Ovary (tissue), 9 donors: ENCODE data around the gene MMP7. TPM values are rescaled to one million over a fixed set of nuclear protein-coding genes. Genes with fewer than 3 reads are reported as not detected.
"Not testable (repeated sequence)": the region's sequence is repeated elsewhere in the genome, so short reads cannot be mapped to it uniquely, and the experiment has no call there.

Experiments used
- DNase-seq, 5 donors: peaks; one replicate each; pipeline ENCODE4 v3.0.0-alpha.2; 2019 to 2020
- H3K27ac ChIP-seq, 2 donors: fragments of 200-600 bp; one replicate each; pipeline versions ENCODE4 v1.5.1 to v1.8.0; 2019 to 2022
- H3K27me3 ChIP-seq: fragments of 200-600 bp; one replicate; pipeline ENCODE4 v1.8.0; 2022
- H3K36me3 ChIP-seq: fragments of 200-600 bp; sonication (generic); one replicate; pipeline ENCODE4 v1.5.1; 2019
- H3K4me1 ChIP-seq: one replicate; pipeline ENCODE4 v1.8.1; 2013; ENCODE audit warnings: mild to moderate bottlenecking, moderate library complexity; ENCODE audit not compliant: insufficient read depth
- H3K4me3 ChIP-seq: fragments of 200-600 bp; sonication (generic); one replicate; pipeline ENCODE4 v1.5.1; 2017
- H3K9me3 ChIP-seq, 2 donors: fragments of 200-600 bp in 1 of 2; sonication (generic) in 1 of 2; one replicate each; pipeline versions ENCODE4 v1.5.1 to v1.8.1; 2013 to 2019; ENCODE audit warnings: mild to moderate bottlenecking in 1 of 2, moderate library complexity in 1 of 2
- EP300 ChIP-seq: sonication (generic); formaldehyde crosslinking; IDR thresholded peaks from one replicate; pipeline ENCODE4 v1.6.1; 2017; ENCODE audit warnings: antibody characterized with exemption
- POLR2A ChIP-seq: fragments of 450-650 bp; IDR thresholded peaks from one replicate; pipeline ENCODE4 v1.6.1; 2017; ENCODE audit warnings: antibody characterized with exemption, mild to moderate bottlenecking, moderate library complexity
- WGBS, 3 donors: extraction: QIAGEN DNeasy Blood & Tissue Kit in 1 of 3; methylation state at CpG; one replicate each; pipeline versions ENCODE4 v1.1.5 to v1.1.7; 2013 to 2017; 5-methylcytosine and 5-hydroxymethylcytosine counted together
- intact Hi-C, 4 donors: fragments of 100-400 bp; cut with DNase I; formaldehyde crosslinking; loops; one replicate each; pipeline versions ENCODE4 v1.11.0 to v1.15.1; 2022 to 2023
- polyA plus RNA-seq, 2 donors: library from polyadenylated mRNA; stranded (reverse); fragments of 200-250 nt in 1 of 2; fragments of 350-450 nt in 1 of 2; fragmentation: Illumina TruSeq in 1 of 2; extraction: RNeasy Lipid Tissue Mini Kit (QIAGEN cat#74804) in 1 of 2; gene quantifications; one replicate each; pipeline ENCODE4 v1.2.3, GENCODE V29; 2013 to 2014
- total RNA-seq, 7 donors: library from RNA; depleted of rRNA in 2 of 7; stranded (reverse); fragments of >200 nt in 2 of 7; fragmentation: NEBNext Ultra II Directional in 3 of 7; extraction: Animal tissue kit (Norgen Biotek cat#: 25700) in 3 of 7; gene quantifications; one replicate each; pipeline versions ENCODE4 v1.1.0 to v1.2.4, GENCODE V29; 2016 to 2023
- TF ChIP-seq, protein P1 (sequence below), 3 donors: fragments of 450-650 bp in 2 of 3; fragments of 200-600 bp in 1 of 3; IDR thresholded peaks; one replicate each; pipeline versions ENCODE4 v1.5.1 to v1.8.0; 2016 to 2022; ENCODE audit warnings: antibody characterized with exemption in 3 of 3, mild to moderate bottlenecking in 1 of 3
- donor health status: DM: no; HTN: no; CAD: no; lungs with moderate emphysema.
- donor health status: DM: no; HTN: no; CAD: no.
- donor health status: Bipolar disorder and iron deficiency.
- donor health status: DM: yes; HTN: yes; CAD: no.
- donor health status: DM: no; HTN: no; CAD: no.
- donor health status: DM: yes; HTN: yes; CAD: no.

MMP7 gene
- total and polyA plus RNA-seq, 9 donors, result 0.33 to 66.3 (median 3.8) TPM; not detected in 1

DNA sequence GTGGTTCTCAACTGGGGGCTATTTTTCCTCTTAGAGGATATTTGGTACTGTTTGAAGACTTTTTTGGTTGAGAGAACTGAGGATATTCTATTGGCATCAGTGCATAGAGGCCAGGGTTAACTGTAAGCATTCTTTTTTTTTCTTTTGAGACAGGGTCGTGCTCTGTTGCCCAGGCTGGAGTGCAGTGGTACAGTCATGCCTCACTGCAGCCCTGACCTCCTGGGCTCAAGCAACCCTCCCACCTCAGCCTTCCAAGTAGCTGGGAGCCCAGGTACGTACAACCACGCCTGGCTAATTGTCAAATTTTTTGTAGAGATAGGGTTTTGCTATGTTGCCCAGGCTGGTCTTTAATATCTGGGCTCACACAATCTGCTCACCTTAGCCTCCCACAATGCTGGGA lies 12.9 kb downstream of the MMP7 start:
- DNase-seq, result no peak
- 79 to 88% (median 85%) methylated on average over 3 of the region's 3 CpGs for WGBS, 3 donors
- no peak overlapping the region for H3K27ac ChIP-seq
- no peaks in the 10 kb centered on the region for H3K27me3 ChIP-seq
- TF ChIP-seq POLR2A (no peak), EP300 (no peak)
- TF ChIP-seq, protein P1, sequence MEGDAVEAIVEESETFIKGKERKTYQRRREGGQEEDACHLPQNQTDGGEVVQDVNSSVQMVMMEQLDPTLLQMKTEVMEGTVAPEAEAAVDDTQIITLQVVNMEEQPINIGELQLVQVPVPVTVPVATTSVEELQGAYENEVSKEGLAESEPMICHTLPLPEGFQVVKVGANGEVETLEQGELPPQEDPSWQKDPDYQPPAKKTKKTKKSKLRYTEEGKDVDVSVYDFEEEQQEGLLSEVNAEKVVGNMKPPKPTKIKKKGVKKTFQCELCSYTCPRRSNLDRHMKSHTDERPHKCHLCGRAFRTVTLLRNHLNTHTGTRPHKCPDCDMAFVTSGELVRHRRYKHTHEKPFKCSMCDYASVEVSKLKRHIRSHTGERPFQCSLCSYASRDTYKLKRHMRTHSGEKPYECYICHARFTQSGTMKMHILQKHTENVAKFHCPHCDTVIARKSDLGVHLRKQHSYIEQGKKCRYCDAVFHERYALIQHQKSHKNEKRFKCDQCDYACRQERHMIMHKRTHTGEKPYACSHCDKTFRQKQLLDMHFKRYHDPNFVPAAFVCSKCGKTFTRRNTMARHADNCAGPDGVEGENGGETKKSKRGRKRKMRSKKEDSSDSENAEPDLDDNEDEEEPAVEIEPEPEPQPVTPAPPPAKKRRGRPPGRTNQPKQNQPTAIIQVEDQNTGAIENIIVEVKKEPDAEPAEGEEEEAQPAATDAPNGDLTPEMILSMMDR (IDR thresholded peaks at IDR 0.05), result no peak
- no peaks in the 10 kb centered on the region for H3K9me3 ChIP-seq
- no peaks in the 10 kb centered on the region for H3K36me3 ChIP-seq
- H3K4me1 ChIP-seq, result no peaks in the 10 kb centered on the region
- intact Hi-C loops, result no loop called here
- H3K4me3 ChIP-seq, result no peak overlapping the region

DNA sequence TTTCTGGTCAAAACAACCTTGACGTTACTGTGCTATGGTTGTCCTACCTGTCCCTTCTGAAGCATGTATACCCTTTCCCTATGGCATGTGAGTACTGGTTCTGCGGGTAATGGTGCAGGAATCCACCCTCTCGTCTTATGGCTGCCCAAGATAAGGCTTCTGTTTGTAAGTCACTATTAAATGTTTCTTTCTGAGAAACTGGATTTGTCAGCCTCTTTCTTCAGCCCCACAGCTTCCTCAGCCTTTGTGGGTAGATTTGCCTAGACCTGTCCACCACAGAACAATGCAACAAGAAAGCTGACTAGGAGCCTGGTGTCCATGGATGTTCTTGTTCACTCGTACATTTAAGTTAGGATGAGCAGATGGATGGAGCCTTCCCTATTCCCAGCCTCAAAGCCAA lies 14.4 kb downstream of the MMP7 start:
- no peaks in the 10 kb centered on the region for H3K9me3 ChIP-seq
- H3K27me3 ChIP-seq, result no peaks in the 10 kb centered on the region
- H3K27ac ChIP-seq, result no peak overlapping the region
- DNase-seq, result no peak
- WGBS, 3 donors, result 91 to 94% (median 93%) methylated on average over 4 of the region's 4 CpGs
- intact Hi-C loops, result no loop called here
- H3K36me3 ChIP-seq, result no peaks in the 10 kb centered on the region
- TF ChIP-seq, protein P1 (IDR thresholded peaks at IDR 0.05), result no peak
- no peak for TF ChIP-seq POLR2A
- no peak for TF ChIP-seq EP300
- no peak overlapping the region for H3K4me3 ChIP-seq
- no peaks in the 10 kb centered on the region for H3K4me1 ChIP-seq

DNA sequence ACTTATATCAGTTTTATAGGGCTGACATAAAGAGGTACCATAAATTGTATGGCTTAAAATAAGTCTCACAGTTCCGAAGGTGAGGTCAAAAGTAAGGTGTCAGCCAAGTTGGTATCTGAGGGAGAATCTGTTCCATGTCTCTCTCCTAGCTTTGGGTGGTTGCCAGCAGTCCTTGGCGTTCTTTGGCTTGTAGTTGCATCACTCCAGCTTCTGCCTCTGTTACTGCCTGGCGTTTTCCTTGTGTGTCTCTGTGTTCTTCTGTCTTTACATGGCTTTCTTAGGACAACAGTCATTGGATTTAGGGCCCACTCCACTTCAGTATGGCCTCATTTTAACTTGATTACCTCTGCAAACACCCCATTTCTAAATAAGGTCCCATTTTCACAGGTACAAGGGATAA lies 16.7 kb downstream of the MMP7 start:
- no peak for TF ChIP-seq POLR2A
- TF ChIP-seq, protein P1 (IDR thresholded peaks at IDR 0.05), result no peak
- no peak for TF ChIP-seq EP300
- 49 to 56% (median 54%) methylated on average over 3 of the region's 3 CpGs for WGBS, 3 donors
- DNase-seq, result no peak
- Histone ChIP-seq H3K4me1 (no peaks in the 10 kb centered on the region), H3K4me3 (no peak overlapping the region), H3K27me3 (no peaks in the 10 kb centered on the region), H3K9me3 (no peaks in the 10 kb centered on the region), H3K36me3 (no peaks in the 10 kb centered on the region), H3K27ac (no peak overlapping the region)
- intact Hi-C loops, result no loop called here

DNA sequence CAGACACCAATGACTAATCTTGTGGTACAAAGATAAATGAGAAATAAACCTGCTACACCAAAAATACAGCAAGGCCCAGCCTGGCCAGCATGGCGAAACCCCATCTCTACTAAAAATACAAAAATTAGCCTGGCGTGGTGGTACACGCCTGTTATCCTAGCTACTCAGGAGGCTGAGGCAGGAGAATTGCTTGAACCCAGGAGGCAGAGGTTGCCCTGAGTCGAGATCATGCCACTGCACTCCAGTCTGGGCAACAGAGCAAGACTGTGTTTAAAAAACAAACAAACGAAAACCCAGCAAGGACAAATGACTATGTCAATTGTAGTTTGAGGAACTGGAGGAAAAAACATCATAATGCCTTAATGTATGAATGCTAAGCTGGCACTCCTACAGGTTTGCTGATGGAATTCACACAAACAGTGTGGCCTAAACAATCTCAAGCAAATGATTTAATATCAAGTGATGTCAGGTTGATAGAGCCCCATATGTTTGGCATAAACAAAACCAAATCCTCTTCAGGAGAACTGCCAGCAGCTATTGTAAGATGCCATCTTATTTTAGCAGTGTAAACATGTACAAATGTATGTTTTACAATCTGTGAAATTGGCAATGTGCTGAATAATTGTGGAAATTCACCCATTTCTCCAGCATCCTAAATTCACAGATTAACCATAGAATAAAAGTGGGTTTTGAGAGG lies 20.0 kb downstream of the MMP7 start:
- H3K27me3 ChIP-seq, result no peaks in the 10 kb centered on the region

DNA sequence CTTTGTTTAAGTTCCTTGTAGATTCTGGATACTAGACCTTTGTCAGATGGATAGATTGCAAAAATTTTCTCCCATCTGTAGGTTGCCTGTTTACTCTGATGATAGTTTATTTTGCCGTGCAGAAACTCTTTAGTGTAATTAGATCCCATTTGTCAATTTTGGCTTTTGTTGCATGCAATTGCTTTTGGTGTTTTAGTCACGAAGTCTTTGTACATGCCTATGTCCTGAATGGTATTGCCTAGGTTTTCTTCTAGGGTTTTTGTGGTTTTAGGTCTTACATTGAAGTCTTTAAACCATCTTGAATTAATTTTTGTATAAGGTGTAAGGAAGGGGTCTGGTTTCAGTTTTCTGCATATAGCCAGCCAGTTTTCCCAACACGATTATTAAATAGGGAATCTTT lies 27.7 kb downstream of the MMP7 start:
- H3K4me3 ChIP-seq, H3K36me3 ChIP-seq, H3K9me3 ChIP-seq, H3K4me1 ChIP-seq, DNase-seq, intact Hi-C loops, H3K27ac ChIP-seq, H3K27me3 ChIP-seq: not testable (repeated sequence)
- 83 to 91% (median 88%) methylated on average over 3 of the region's 3 CpGs for WGBS, 3 donors

More for the DNA sequence above, 20.0 kb downstream of the MMP7 start:
- H3K36me3 ChIP-seq, result no peaks in the 10 kb centered on the region
- TF ChIP-seq POLR2A (no peak), EP300 (no peak)
- TF ChIP-seq, protein P1 (IDR thresholded peaks at IDR 0.05), result no peak
- H3K27ac ChIP-seq, result no peak overlapping the region
- no peaks in the 10 kb centered on the region for H3K9me3 ChIP-seq
- H3K4me1 ChIP-seq, result no peaks in the 10 kb centered on the region
- intact Hi-C loops, result no loop called here
- H3K4me3 ChIP-seq, result no peak overlapping the region
- DNase-seq, result no peak
- 82 to 84% (median 82%) methylated on average over 5 of the region's 5 CpGs for WGBS, 3 donors
